ENCODE measurements around the gene LSM11.

DNA sequence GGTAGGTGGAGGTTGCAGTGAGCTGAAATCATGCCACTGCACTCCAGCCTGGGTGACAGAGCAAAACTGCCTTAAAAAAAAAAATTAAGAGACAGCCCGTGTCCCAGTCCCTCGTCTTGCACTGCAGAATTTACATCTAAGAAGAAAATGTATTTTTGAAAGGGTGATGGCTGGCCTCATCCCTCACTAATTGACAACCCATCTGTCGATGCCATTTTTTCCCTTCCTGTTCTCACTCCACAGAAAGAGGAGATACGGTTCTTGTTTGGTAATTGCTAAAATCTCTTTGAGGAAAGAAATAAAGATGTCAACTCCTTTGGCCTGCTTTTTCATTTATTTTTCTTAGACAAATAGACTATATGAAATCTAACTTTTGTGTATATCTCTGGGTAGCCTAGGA is 2.4 kb upstream of the LSM11 start:
- TF ChIP-seq, protein P1, sequence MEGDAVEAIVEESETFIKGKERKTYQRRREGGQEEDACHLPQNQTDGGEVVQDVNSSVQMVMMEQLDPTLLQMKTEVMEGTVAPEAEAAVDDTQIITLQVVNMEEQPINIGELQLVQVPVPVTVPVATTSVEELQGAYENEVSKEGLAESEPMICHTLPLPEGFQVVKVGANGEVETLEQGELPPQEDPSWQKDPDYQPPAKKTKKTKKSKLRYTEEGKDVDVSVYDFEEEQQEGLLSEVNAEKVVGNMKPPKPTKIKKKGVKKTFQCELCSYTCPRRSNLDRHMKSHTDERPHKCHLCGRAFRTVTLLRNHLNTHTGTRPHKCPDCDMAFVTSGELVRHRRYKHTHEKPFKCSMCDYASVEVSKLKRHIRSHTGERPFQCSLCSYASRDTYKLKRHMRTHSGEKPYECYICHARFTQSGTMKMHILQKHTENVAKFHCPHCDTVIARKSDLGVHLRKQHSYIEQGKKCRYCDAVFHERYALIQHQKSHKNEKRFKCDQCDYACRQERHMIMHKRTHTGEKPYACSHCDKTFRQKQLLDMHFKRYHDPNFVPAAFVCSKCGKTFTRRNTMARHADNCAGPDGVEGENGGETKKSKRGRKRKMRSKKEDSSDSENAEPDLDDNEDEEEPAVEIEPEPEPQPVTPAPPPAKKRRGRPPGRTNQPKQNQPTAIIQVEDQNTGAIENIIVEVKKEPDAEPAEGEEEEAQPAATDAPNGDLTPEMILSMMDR (IDR thresholded peaks at IDR 0.05): no peak
- TF ChIP-seq, protein P2, sequence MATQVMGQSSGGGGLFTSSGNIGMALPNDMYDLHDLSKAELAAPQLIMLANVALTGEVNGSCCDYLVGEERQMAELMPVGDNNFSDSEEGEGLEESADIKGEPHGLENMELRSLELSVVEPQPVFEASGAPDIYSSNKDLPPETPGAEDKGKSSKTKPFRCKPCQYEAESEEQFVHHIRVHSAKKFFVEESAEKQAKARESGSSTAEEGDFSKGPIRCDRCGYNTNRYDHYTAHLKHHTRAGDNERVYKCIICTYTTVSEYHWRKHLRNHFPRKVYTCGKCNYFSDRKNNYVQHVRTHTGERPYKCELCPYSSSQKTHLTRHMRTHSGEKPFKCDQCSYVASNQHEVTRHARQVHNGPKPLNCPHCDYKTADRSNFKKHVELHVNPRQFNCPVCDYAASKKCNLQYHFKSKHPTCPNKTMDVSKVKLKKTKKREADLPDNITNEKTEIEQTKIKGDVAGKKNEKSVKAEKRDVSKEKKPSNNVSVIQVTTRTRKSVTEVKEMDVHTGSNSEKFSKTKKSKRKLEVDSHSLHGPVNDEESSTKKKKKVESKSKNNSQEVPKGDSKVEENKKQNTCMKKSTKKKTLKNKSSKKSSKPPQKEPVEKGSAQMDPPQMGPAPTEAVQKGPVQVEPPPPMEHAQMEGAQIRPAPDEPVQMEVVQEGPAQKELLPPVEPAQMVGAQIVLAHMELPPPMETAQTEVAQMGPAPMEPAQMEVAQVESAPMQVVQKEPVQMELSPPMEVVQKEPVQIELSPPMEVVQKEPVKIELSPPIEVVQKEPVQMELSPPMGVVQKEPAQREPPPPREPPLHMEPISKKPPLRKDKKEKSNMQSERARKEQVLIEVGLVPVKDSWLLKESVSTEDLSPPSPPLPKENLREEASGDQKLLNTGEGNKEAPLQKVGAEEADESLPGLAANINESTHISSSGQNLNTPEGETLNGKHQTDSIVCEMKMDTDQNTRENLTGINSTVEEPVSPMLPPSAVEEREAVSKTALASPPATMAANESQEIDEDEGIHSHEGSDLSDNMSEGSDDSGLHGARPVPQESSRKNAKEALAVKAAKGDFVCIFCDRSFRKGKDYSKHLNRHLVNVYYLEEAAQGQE (IDR thresholded peaks at IDR 0.05; ENCODE audit: insufficient read depth in 1 of 2, low read depth in 2 of 2, low read length in 1 of 2): no peak
- no peak for TF ChIP-seq POLR2AphosphoS5 (IDR thresholded peaks at IDR 0.05; ENCODE audit: low read depth, low read length)
- no peak for TF ChIP-seq SIN3A (IDR thresholded peaks at IDR 0.05; ENCODE audit: borderline replicate concordance, insufficient read depth, low read depth, low read length)
- no peak for TF ChIP-seq TCF7L2 (IDR thresholded peaks at IDR 0.05; ENCODE audit: low read depth, low read length)

Data from Panc1 (cell line).